Stimulated activated CD8-positive, alpha-beta memory T cell treated with anti-CD3 and anti-CD28 coated beads, Interleukin-7, amount 100 ng/mL, for 4 hours (primary cell): Measurements from ENCODE around the gene DNAJC5G.
"Not testable (repeated sequence)": the region's sequence is repeated elsewhere in the genome, so short reads cannot be mapped to it uniquely, and the experiment has no call there.

Source experiments
- DNase-seq, 2 donors: peaks; one replicate each; pipeline ENCODE4 v3.0.0-alpha.2; 2020; ENCODE audit warnings: low read depth in 2 of 2

Gene DNAJC5G

DNA sequence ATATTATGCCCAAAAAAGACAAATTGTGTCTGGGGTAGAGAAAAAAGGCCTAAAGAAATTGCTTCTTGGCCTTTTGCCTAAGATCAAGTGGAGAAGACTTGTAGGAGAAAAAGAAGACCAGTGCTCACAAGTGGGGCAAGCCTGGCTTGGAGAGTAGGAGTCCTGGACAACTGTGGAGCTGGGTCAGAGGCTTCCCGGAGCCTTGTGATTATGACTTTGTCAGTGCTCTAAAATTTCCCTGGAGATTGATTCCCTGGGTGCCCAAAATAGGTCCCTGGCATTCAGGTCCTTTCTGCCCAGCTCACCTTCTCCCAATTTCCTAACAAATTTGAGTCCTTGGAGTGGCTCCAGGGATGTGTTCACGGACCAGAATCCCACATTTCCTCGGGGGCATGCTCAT lies 6.2 kb downstream of the DNAJC5G start:
- no peak for DNase-seq

DNA sequence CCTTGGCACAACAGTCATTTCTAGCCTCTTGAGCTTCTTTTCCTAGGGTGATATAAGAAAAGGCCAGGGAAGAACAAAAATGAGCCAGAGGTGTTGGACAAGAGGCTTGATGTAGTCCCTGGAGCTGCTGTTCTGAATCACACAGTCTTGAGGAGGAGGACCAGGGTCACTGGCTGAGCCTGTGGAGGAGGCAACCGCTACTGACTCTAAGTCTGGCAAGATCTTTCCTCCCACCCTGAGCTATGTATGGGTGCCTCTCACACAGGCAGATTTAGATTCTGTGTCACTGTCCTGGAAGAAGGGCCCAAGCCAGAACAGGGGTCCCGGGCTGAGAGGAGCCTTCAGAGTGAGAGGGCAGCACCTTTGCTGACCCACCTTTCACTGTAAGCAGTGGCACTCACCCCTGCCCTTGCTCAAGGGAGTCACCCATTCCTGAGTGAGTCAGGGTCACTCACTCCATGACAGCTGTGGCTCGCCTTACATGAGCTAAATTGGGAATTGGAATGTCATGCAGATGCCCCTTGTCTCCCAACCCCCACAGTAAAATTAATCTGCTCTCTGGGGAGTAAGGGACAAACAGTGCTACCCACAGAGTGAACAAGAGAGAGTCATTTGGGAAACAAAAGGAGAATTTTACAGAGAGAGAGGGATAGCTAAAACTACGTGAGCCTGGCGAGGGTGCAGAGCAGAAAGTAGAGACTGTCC lies 6.8 kb downstream of the DNAJC5G start, which contains the start of gene TRIM54:
Gene TRIM54 (plus strand): TSS at position 575 of the 705 bp plus-strand sequence. CDS start 303 bp downstream, outside the sequence.
- DNase-seq: no peak

DNA sequence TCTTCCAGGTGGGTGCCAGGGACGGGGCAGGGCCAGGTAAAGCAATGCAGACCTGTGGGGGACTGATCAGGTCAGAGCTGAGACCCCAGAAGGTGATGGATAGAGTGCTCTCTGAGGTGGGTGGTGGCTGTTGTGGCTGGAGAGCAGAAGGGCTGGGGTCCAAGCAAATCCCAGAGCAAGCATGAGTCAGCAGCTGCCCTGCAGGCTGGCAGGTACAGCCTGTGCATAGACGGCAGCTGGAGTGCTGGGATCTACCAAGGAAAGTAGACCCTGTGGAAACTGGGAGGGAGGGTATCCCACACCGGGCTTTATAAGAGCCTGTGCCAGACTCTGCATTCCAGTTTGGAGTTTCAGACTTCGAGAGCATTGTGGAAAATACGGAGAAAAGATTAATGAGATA lies 7.7 kb downstream of the DNAJC5G start:
- DNase-seq: no peak

DNA sequence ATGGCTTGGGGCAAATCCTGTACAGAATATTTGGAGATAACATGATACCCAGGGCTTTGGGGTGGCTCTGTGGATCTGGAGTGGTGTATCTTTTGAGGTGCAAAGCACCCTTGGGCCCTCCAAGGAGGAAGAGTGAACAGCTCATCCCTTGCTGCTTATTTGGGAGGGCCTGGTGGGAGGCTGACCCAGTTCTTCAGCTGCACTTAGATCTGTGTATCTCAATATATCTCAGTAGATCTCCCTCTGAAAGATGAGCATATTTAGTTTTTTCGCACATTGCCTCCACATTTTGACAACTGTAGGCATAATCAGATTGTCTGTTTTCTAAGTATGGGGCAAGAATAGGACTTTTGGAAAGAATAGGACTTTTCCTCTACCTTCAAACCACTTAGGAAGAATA lies 9.8 kb downstream of the DNAJC5G start:
- DNase-seq: no peak

DNA sequence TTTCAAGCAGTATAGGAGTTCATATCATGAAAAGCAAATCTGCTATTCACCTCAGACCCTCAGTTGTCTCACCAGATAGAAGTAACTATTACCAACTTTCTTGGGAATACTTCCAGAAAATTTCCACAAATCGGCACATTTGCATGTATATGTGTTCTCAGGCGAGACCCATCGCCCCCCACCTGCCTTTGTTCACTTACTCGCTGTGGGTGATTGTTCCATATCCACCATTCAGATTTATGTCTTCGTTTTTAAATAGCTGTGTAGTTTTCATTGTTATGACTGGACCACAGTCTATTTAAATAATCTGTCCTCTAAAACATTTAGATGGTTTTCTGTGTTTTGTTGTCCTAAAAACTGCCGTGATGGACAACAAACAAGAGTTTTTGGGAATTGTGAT lies 10.2 kb downstream of the DNAJC5G start:
- no peak for DNase-seq

DNA sequence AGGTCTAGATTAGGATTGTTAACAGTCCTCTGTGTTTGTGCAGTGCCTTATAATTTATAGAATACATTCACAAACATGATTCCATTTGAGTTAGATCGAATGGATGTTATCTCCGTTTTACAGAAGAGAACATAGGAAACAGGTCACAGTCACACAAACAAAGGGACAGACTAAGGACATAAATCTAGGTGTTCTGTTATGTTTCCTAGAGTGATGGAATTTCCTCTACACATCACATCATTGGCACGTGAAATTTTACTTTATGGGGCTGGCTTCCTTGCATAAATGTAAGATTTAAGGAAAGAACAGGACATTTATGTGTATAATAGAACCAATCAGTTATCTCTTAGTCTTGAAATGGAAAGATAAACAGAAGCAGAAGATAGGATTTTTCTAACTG lies 13.4 kb downstream of the DNAJC5G start:
- DNase-seq: no peak

DNA sequence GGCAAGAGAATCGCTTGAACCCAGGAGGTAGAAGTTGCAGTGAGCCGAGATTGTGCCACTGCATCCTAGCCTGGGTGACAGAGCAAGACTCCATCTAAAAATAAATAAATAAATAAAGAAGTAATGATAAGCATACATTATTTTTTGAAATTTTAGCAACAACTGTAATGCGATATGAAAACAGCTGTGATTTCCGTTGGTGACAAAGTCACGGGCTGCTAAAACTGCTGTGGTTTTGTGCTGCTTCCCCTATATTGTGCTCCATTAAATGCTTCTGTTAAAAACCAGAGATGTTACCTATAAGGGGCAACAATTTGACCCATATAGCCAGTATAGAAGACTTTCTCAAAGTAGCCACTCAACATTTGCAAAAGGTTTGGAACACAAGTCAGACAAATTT lies 15.3 kb downstream of the DNAJC5G start:
- DNase-seq: no peak

DNA sequence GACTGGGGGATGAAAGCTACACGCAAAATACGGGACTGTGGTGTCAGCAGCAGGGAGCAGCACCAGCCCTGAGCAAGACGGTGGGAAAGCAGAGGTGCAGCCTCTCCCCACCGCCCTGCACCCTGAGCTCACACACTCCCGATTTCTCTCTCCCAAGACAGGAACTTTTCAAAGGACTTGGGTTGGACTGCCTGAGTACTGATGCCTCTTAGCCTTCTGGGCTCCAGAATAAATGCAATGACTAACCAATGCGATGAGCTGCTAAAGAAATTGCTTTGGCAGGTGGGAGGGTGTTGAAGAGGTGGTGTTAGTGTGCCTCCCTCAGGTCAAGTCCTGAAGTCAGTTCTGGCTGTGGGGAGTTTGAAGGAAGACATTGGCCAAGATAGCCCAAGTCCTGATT lies 16.6 kb downstream of the DNAJC5G start:
- no peak for DNase-seq

DNA sequence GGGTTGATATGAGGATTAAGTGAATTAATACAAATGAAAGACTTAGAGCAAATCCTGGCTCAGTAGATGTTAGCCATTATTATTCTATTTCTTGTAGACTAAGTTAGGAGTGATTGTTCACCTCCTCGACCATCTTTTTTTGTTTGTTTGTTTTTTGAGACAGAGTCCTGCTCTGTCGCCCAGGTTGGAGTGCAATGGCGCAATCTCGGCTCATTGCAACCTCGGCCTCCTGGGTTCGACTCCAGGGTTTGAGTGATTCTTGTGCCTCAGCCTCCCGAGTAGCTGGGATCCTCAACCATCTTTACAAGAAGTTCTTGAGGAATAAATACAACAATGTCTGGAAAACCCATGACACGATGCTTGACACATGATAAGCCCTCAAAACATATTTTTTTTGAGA lies 19.7 kb downstream of the DNAJC5G start:
- DNase-seq: no peak

DNA sequence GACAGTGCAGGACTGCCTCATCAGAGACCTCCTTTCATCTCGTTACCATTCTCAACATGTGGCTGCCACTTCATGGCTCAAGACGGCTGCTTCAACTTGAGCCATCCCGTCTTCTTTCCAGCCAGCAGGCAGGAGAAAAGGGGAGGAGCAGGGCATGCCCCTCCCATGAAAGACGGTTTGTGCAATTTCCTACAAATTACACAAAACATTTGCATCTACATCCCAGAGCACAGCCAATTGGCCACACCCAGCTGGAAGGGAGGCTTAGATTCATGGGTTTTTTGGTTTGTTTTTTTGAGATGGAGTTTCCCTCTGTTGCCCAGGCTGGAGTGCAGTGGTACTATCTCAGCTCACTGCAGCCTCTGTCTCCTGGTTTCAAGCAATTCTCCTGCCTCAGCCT lies 21.2 kb downstream of the DNAJC5G start:
- no peak for DNase-seq

DNA sequence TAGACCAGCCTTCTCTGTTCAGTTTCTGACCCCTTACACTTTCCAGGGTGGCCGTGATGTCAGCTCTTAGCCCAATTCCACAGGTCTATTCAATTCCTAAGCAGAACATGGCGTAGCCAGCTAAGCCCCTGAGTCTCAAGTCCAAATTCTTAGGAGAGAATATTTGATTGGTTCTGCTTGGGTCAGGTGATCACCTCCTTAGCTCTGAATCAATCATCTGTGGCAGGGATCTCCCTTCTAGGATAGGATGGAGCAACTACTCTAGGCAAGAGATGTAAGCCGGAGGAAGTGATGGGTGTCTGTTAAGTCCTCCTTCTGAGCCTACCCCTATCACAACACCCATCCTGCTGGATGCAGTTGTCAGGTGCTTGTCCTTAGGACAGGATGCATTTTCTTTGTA lies 22.0 kb downstream of the DNAJC5G start:
- DNase-seq: no peak

DNA sequence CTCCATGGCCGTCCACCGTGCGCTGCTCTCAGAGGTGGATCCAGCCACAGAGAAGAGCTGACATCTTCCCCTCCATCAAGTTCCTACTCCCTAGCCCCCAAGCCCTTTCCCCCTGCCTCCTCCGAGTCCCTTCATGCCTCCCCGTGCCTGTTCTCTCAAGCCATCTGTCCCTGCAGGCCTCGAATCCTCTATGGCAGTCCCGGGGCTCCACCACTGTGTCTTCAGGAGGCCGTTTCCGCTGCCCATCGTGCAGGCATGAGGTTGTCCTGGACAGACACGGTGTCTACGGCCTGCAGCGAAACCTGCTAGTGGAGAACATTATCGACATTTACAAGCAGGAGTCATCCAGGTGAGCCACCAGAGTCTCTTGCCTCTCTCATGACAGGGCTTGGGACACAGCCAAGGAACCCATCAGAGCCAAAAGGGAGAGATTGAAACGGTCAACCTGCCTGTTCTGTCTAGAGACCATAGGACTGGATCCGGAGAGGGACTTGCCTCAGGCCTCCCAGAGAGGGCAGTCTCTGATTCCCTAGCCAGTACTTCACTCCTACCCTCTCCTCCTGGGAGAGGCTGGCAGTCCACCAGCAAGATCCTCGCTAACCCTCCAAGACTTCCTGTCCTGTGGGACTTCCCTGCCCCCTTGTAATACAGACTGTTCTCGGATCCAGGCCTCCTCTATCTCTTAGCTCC lies 23.3 kb downstream of the DNAJC5G start:
- no peak for DNase-seq

DNA sequence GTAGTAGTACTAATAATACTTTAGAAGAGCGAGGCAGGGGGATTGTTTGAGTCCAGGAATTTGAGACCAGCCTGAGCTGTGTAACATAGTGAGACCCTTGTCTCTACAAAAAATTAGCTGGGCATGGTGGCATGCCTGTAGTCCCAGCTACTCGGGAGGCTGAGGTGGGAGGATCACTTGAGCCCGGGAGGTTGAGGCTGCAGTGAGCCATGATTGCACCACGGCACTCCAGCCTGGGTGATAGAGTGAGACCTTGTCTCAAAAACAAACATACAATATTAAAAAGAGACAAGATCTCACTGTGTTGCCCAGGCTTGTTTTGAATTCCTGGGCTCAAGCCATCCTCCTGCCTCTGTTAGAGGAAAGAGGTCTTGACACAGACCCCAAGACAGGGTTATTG lies 25.4 kb downstream of the DNAJC5G start:
- not testable (repeated sequence) for DNase-seq

DNA sequence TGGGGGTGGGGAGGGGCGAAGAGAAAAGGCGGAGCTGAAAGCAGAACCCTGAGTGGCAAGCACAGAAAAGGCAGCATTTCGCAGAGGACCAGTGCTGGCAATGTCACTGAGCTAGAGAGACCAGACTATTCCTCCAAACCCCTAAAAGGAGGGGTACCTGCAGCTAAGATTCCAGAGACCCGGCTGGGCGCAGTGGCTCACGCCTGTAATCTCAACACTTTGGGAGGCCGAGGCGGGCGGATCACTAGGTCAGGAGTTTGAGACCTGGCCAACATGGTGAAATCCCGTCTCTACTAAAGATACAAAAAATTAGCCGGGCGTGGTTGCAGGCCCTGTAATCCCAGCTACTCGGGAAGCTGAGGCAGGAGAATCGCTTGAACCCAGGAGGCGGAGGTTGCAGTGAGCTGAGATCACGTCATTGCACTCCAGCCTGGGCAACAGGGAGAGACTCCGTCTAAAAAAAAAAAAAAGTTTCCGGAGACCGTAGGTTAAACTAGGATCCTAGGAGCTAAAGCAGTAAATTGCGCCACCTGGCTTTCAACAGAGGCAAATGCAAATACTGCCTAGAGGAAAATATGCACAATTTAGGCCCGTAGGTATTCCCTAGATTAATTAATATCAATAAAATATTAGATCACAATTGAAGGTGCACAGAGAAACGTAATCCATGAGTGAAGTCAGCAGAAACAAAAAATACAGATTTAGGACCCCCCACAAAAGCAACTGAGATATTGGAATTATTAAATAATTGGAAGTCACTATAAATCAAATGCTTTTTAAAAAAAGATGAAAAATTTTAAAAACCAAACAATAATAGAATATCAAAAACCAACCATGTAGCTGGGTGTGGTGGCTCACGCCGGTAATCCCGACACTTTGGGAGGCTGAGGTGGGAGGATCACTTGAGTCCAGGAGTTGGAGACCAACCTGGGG lies 28.1 kb downstream of the DNAJC5G start:
- no peak for DNase-seq

DNA sequence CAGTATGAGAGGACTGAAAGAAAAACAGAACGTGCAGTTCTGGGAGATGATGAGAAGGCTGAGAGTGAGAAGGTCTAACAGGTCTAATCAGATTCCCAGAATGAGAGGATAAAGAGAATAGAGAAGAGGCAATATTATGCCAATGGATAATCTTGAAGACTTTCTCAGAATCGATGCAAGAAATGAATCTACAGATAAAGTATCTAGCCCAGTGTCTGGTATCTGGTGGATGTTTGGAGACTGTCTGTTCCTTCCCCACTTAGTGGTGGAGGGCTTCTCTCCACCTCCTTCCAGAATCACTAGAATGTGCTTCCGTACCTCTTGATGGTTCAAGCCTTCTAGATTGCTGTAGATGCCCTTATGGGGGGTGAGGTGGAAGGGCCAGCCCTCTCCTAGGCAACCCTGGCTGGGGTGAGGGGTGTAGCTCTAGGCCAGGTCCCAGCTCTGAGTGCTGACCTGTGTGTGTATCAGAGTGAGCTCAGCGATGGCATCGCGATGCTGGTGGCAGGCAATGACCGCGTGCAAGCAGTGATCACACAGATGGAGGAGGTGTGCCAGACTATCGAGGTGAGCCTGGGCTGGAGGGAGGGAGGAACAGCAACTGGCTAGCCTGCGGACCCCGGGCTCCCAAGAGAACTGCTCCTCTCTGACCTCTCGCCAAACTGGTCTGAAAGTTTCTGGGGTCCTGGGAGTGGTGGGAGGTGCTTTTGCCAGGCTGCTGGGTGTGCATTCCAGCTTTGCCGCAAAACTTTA lies 29.4 kb downstream of the DNAJC5G start:
- no peak for DNase-seq

DNA sequence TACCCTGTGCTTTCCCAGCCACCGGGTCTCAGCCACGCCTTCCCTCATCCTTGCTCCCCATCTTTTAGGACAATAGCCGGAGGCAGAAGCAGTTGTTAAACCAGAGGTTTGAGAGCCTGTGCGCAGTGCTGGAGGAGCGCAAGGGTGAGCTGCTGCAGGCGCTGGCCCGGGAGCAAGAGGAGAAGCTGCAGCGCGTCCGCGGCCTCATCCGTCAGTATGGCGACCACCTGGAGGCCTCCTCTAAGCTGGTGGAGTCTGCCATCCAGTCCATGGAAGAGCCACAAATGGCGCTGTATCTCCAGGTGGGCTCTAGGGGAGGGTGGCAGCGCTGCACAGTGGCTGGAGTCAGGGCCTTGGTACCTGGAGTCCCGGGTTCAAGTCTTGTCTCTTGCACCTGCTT lies 30.3 kb downstream of the DNAJC5G start:
- no peak for DNase-seq

DNA sequence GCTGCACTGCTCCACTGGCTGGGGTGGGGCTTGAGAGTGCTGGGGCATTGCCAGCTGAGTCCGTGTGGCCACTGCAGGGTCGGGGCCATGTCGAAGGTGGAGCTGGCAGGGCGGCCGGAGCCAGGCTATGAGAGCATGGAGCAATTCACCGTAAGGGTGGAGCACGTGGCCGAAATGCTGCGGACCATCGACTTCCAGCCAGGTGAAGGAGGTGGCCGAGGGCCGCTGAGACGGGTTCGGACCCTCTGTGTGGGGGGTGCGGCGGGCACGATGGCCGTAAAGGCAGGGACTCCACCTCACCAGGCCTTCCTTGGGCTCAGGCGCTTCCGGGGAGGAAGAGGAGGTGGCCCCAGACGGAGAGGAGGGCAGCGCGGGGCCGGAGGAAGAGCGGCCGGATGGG lies 30.9 kb downstream of the DNAJC5G start:
- DNase-seq: no peak

DNA sequence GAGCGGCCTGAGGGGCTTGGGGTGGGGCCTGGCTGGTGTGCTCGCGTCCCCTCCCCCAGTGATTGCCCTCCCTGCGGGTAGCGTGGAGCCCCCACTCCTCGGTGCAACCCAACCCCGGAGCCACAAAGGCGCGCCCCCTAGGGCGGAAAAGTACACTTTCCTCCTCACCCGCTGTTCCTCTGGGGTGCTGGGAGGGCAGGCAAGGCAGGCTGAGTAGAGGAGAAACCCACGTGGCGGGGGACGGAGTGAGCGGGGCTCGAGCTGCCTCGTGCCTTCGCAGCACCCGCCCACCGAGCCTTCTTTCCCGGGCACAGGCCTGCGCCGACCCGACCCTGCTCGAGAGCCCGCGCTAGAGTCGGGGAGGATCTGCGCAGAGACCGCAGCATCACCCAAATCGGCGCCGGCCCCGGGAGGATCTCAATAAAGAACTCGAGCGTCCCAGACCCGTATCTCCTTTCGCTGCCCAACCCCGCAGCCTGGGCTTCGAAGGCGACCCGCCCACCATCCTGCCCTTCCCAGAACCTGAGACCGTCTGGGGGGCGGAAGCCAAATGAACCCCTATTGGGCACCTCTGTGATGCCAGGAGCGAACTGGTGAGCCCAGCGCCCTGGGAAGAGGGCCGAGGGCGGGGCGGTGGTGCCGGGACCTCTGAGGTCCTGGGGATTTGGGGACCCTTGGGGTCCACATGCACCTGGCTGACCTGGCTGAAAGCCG lies 31.5 kb downstream of the DNAJC5G start:
- peak; percentile 10 to 36 for DNase-seq

DNA sequence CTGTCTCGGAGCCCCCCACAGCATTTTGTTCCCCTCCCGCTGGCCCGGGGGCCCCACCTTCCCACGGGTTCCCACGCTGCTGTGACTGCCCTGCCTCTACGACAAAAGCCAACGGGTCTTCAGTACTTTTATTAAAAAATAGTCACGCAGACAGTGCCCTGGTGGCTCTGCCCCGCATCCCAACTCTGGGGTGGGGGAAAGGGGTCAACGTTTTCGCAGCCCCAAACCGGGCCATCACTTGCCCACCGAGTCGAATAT lies 32.0 kb downstream of the DNAJC5G start:
- DNase-seq: no peak

DNA sequence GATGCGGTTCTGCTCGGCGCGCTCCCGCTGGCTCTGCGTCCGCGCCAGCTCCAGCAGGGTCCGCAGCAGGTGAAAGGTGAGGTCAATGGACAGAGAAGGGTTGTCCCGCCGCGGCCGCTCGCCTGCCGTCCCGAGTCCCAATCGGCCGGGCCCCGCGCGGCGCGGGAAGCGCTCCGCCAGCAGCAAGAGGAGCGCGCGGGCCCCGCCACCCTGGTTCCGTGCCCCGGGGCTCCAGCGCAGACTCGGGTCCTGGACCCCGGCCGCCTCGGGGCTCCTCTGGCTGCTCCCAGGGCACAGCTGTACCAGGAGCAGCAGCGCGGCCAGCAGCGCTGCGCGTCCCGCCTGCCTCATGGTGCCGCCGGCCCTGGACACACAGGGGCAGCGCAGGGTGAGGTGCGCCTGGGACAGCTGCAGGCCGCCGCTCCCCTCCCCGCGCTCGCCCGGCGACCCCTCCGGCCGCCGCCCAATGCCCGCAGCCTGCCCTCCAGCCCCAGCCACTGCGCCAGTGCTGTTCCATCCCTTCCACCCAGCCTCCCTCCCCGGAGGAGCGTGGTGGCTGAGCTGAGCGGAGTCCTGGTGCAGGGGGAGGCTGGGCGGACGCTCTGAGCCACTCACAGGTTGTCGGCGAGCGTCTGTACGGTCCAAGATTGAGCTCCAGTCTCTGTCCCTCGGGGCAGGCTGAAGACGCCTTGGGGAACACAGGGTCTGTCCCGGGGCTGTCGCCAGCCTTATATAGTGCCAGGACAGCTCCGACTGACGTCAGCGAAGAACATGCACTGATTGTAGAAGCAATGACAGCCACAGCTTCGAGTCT lies 32.5 kb downstream of the DNAJC5G start:
- no peak for DNase-seq
